H9 (cell line): ENCODE results near the gene KRTAP19-4. TPM values are rescaled to one million over a fixed set of nuclear protein-coding genes. Genes with fewer than 3 reads are reported as not detected.

Experiments used
- DNase-seq: peaks from one replicate; pipeline ENCODE4 v3.0.0-alpha.2; 2017
- H2AFZ ChIP-seq: one replicate; pipeline ENCODE4 v1.6.1; 2013; ENCODE audit warnings: mild to moderate bottlenecking, low read length, control low read depth, moderate library complexity
- H2AK5ac ChIP-seq: 2 replicates; pipeline ENCODE4 v1.6.1; 2013; ENCODE audit warnings: low read length, control low read depth, mixed read lengths; ENCODE audit not compliant: insufficient read length
- H2BK120ac ChIP-seq: one replicate; pipeline ENCODE4 v1.6.1; 2013; ENCODE audit warnings: low read depth, mild to moderate bottlenecking, low read length, control low read depth, inconsistent platforms; ENCODE audit not compliant: poor library complexity, severe bottlenecking
- H2BK12ac ChIP-seq: 2 replicates; pipeline ENCODE4 v1.6.1; 2013; ENCODE audit warnings: low read length, control low read depth, mixed read lengths, low read depth; ENCODE audit not compliant: insufficient read length
- H2BK15ac ChIP-seq: 2 replicates; pipeline ENCODE4 v1.6.1; 2013; ENCODE audit warnings: low read depth, low read length, control low read depth
- H2BK20ac ChIP-seq: one replicate; pipeline ENCODE4 v1.6.1; 2013; ENCODE audit warnings: low read depth, mild to moderate bottlenecking, low read length, control low read depth, inconsistent platforms; ENCODE audit not compliant: poor library complexity, severe bottlenecking
- H2BK5ac ChIP-seq: 2 replicates; pipeline ENCODE4 v1.6.1; 2013; ENCODE audit warnings: low read length, control low read depth, mixed read lengths; ENCODE audit not compliant: insufficient read length
- H3K14ac ChIP-seq: 2 replicates; pipeline ENCODE4 v1.6.1; 2013; ENCODE audit warnings: low read length, control low read depth; ENCODE audit not compliant: insufficient read depth
- H3K18ac ChIP-seq: 2 replicates; pipeline ENCODE4 v1.6.1; 2013; ENCODE audit warnings: low read depth, mild to moderate bottlenecking, mixed read lengths, low read length, control low read depth; ENCODE audit not compliant: insufficient read length
- H3K23ac ChIP-seq: 2 replicates; pipeline ENCODE4 v1.6.1; 2013; ENCODE audit warnings: low read length, control low read depth, mixed read lengths, low read depth; ENCODE audit not compliant: insufficient read length
- H3K23me2 ChIP-seq: 2 replicates; pipeline ENCODE4 v1.6.1; 2013; ENCODE audit warnings: low read depth, mild to moderate bottlenecking, mixed read lengths, low read length, control low read depth; ENCODE audit not compliant: insufficient read length, poor library complexity, severe bottlenecking
- H3K27ac ChIP-seq: 2 replicates; pipeline ENCODE4 v1.5.1; 2013; ENCODE audit warnings: low read length, control low read depth, mixed read lengths, low read depth; ENCODE audit not compliant: insufficient read length
- H3K27me3 ChIP-seq: 2 replicates; pipeline ENCODE4 v1.6.1; 2013; ENCODE audit warnings: low read length, control low read depth, inconsistent platforms; ENCODE audit not compliant: insufficient read depth
- H3K4ac ChIP-seq: 2 replicates; pipeline ENCODE4 v1.6.1; 2013; ENCODE audit warnings: low read depth, mild to moderate bottlenecking, control low read depth, inconsistent platforms, low read length, moderate library complexity
- H3K4me1 ChIP-seq: 2 replicates; pipeline ENCODE4 v1.6.1; 2013; ENCODE audit warnings: low read length, control low read depth, inconsistent platforms; ENCODE audit not compliant: insufficient read depth
- H3K4me2 ChIP-seq: 2 replicates; pipeline ENCODE4 v1.6.1; 2013; ENCODE audit warnings: low read length, control low read depth, mixed read lengths; ENCODE audit not compliant: insufficient read length, insufficient read depth
- H3K56ac ChIP-seq: 2 replicates; pipeline ENCODE4 v1.6.1; 2013; ENCODE audit warnings: low read depth, mild to moderate bottlenecking, mixed read lengths, low read length, control low read depth; ENCODE audit not compliant: insufficient read length
- H3K79me1 ChIP-seq: 2 replicates; pipeline ENCODE4 v1.6.1; 2013; ENCODE audit warnings: low read depth, mild to moderate bottlenecking, moderate library complexity, low read length, control low read depth, inconsistent platforms; ENCODE audit not compliant: insufficient read depth, poor library complexity, severe bottlenecking
- H3K79me2 ChIP-seq: 2 replicates; pipeline ENCODE4 v1.6.1; 2013; ENCODE audit warnings: low read length, control low read depth, inconsistent platforms; ENCODE audit not compliant: insufficient read depth
- H3K9ac ChIP-seq: 2 replicates; pipeline ENCODE4 v1.6.1; 2013; ENCODE audit warnings: low read length, control low read depth, mixed read lengths; ENCODE audit not compliant: insufficient read length; ENCODE audit errors: extremely low read depth
- H3K9me3 ChIP-seq: one replicate; pipeline ENCODE4 v1.6.1; 2013; ENCODE audit warnings: low read depth, low read length, inconsistent platforms; ENCODE audit not compliant: control insufficient read depth
- H3T11ph ChIP-seq: one replicate; pipeline ENCODE4 v1.6.1; 2013; ENCODE audit warnings: mild to moderate bottlenecking, low read length, control low read depth, inconsistent platforms
- H4K20me1 ChIP-seq: one replicate; pipeline ENCODE4 v1.6.1; 2013; ENCODE audit not compliant: control insufficient read depth, insufficient read length, insufficient read depth
- H4K5ac ChIP-seq: 2 replicates; pipeline ENCODE4 v1.6.1; 2013; ENCODE audit warnings: low read depth, mild to moderate bottlenecking, mixed read lengths, low read length, control low read depth; ENCODE audit not compliant: insufficient read length
- H4K8ac ChIP-seq: replicated peaks from 2 replicates; pipeline ENCODE4 v1.6.1; 2013; ENCODE audit warnings: low read length, control low read depth, mixed read lengths, low read depth; ENCODE audit not compliant: insufficient read length
- H4K91ac ChIP-seq: 2 replicates; pipeline ENCODE4 v1.6.1; 2013; ENCODE audit warnings: low read depth, mild to moderate bottlenecking, moderate library complexity, mixed read lengths, low read length, control low read depth; ENCODE audit not compliant: insufficient read length
- H3K27ac Mint-ChIP-seq, 3 experiments: 2 replicates in 2 of 3; 3 replicates in 1 of 3; pipeline ENCODE4 v1.8.0; 2020 to 2021; ENCODE audit warnings: mixed read lengths in 3 of 3, mild to moderate bottlenecking in 1 of 3, moderate library complexity in 1 of 3
- H3K27me3 Mint-ChIP-seq: 2 replicates; pipeline ENCODE4 v1.8.0; 2021; ENCODE audit warnings: low read depth, mild to moderate bottlenecking, moderate library complexity, mixed read lengths
- H3K36me3 Mint-ChIP-seq, 3 experiments: 2 replicates in 2 of 3; 3 replicates in 1 of 3; pipeline ENCODE4 v1.8.0; 2020 to 2021; ENCODE audit warnings: low read depth in 3 of 3, mixed read lengths in 3 of 3; ENCODE audit not compliant: insufficient read depth in 1 of 3
- H3K4me1 Mint-ChIP-seq, 2 experiments: 2 replicates each; pipeline ENCODE4 v1.8.0; 2020; ENCODE audit warnings: mixed read lengths in 2 of 2
- H3K4me3 Mint-ChIP-seq, 2 experiments: 2 replicates in 1 of 2; 3 replicates in 1 of 2; pipeline ENCODE4 v1.8.0; 2020 to 2021; ENCODE audit warnings: mild to moderate bottlenecking in 2 of 2, mixed read lengths in 2 of 2, moderate library complexity in 1 of 2
- H3K9me3 Mint-ChIP-seq, 2 experiments: 2 replicates in 1 of 2; 3 replicates in 1 of 2; pipeline ENCODE4 v1.8.0; 2020; ENCODE audit warnings: mild to moderate bottlenecking in 2 of 2, mixed read lengths in 2 of 2, moderate library complexity in 1 of 2
- CTCF ChIP-seq: fragments of 200-600 bp; sonication (generic); conservative IDR thresholded peaks from 3 replicates; pipeline ENCODE4 v1.8.0; 2021; ENCODE audit warnings: antibody characterized with exemption, mild to moderate bottlenecking
- WGBS: extraction: QIAGEN DNeasy Blood & Tissue Kit; methylation state at CpG from one replicate; pipeline ENCODE4 v1.1.7; 2013; ENCODE audit warnings: missing lambda C conversion rate, low lambda C conversion rate, mixed read lengths; ENCODE audit not compliant: insufficient read length; ENCODE audit errors: extremely low coverage; 5-methylcytosine and 5-hydroxymethylcytosine counted together
- total RNA-seq: library from RNA; stranded (reverse); gene quantifications from 2 replicates; pipeline ENCODE4 v1.2.1, GENCODE V29; 2021

Gene KRTAP19-4
- total RNA-seq, 1 experiment from 2014 or later = not detected

DNA sequence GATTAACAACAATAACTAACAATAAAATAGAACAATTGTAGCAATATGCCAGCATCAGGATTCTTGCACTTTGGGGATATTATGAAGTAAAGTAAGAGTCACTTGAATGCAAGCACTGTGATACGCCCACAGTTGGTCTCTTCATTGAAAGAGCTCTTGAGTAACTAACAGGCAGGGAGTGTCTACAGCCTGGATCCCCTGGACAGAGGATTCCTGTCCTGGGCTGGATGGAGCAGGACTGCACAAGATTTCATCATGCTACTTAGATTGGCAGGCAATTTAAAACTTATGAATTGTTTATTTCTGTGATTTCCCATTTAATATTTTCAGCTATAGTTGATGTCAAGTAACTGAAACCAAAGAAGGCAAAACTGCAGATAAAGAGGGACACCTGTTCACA lies 18.7 kb upstream of the KRTAP19-4 start:
- Histone ChIP-seq H3K4ac (no peak overlapping the region), H3K4me2 (no peak overlapping the region), H3T11ph (no peak overlapping the region), H4K91ac (no peak overlapping the region), H3K79me1 (no peaks in the 10 kb centered on the region), H3K9me3 (no peaks in the 10 kb centered on the region), H2BK15ac (no peak overlapping the region), H2BK12ac (no peak overlapping the region), H3K56ac (no peak overlapping the region), H2AK5ac (no peak overlapping the region), H3K27ac (no peak overlapping the region), H3K4me1 (no peaks in the 10 kb centered on the region), H3K9ac (no peak overlapping the region), H3K27me3 (no peaks in the 10 kb centered on the region), H4K8ac (no peak overlapping the region), H4K5ac (no peak overlapping the region), H3K23ac (no peak overlapping the region), H2AFZ (no peak overlapping the region), H4K20me1 (no peaks in the 10 kb centered on the region), H3K23me2 (no peaks in the 10 kb centered on the region), H3K18ac (no peak overlapping the region), H3K79me2 (no peaks in the 10 kb centered on the region), H2BK120ac (no peak overlapping the region), H3K14ac (no peak overlapping the region), H2BK20ac (no peak overlapping the region), H2BK5ac (no peak overlapping the region)
- no peak for TF ChIP-seq CTCF
- H3K27ac Mint-ChIP-seq = no peak overlapping the region
- peaks cover 0 to 6% of the 10 kb centered on the region in 2 experiments; a peak in 2 of 4 replicates for H3K4me1 Mint-ChIP-seq
- WGBS = no CpG with 5 or more reads among the region's 1 CpG
- peaks cover 0 to 13% (median 6%) of the 10 kb centered on the region in 3 experiments; a peak in 4 of 7 replicates for H3K36me3 Mint-ChIP-seq
- no peak for DNase-seq
- no peak overlapping the region for H3K4me3 Mint-ChIP-seq
- peaks cover 4 to 13% of the 10 kb centered on the region in 2 experiments; a peak in 4 of 5 replicates for H3K9me3 Mint-ChIP-seq
- no peaks in the 10 kb centered on the region for H3K27me3 Mint-ChIP-seq
